Mesenchymal stem cell (in vitro differentiated cells and primary cell): ENCODE measurements around the gene TJP3.

Source experiments
- DNase-seq: peaks from one replicate; pipeline ENCODE4 v3.0.0-alpha.2; 2013
- H2AFZ ChIP-seq: one replicate; pipeline ENCODE4 v1.6.1; 2013; ENCODE audit warnings: low read depth, mild to moderate bottlenecking, control low read depth, inconsistent platforms, low read length, moderate library complexity
- H2AK5ac ChIP-seq: 2 replicates; pipeline ENCODE4 v1.6.1; 2013; ENCODE audit warnings: low read length, moderate library complexity, mild to moderate bottlenecking, inconsistent platforms; ENCODE audit not compliant: severe bottlenecking
- H2BK120ac ChIP-seq: one replicate; pipeline ENCODE4 v1.6.1; 2013; ENCODE audit warnings: low read depth, mild to moderate bottlenecking, inconsistent platforms, low read length, moderate library complexity
- H2BK12ac ChIP-seq, 2 experiments: one replicate each; pipeline ENCODE4 v1.6.1; 2013; ENCODE audit warnings: inconsistent platforms in 2 of 2, low read length in 2 of 2, mild to moderate bottlenecking in 2 of 2, moderate library complexity in 2 of 2, control low read depth in 1 of 2
- H2BK15ac ChIP-seq: one replicate; pipeline ENCODE4 v1.6.1; 2013; ENCODE audit warnings: mild to moderate bottlenecking, low read depth, inconsistent platforms; ENCODE audit not compliant: poor library complexity, severe bottlenecking
- H2BK5ac ChIP-seq: 2 replicates; pipeline ENCODE4 v1.6.1; 2013; ENCODE audit warnings: low read depth, mild to moderate bottlenecking, low read length, control low read depth, inconsistent platforms; ENCODE audit not compliant: poor library complexity, severe bottlenecking
- H3K14ac ChIP-seq, 2 experiments: one replicate each; pipeline ENCODE4 v1.6.1; 2013; ENCODE audit warnings: inconsistent platforms in 2 of 2, low read length in 2 of 2, control low read depth in 1 of 2, mild to moderate bottlenecking in 1 of 2, moderate library complexity in 1 of 2
- H3K18ac ChIP-seq, 2 experiments: one replicate each; pipeline ENCODE4 v1.6.1; 2013; ENCODE audit warnings: inconsistent platforms in 2 of 2, low read length in 2 of 2, control low read depth in 1 of 2, low read depth in 1 of 2, mild to moderate bottlenecking in 1 of 2
- H3K23ac ChIP-seq, 2 experiments: one replicate each; pipeline ENCODE4 v1.6.1; 2013; ENCODE audit warnings: inconsistent platforms in 2 of 2, low read length in 2 of 2, mild to moderate bottlenecking in 2 of 2, moderate library complexity in 2 of 2, control low read depth in 1 of 2
- H3K27ac ChIP-seq: 2 replicates; pipeline ENCODE4 v1.5.1; 2013; ENCODE audit warnings: mild to moderate bottlenecking, moderate library complexity, low read length, control low read depth, inconsistent platforms; ENCODE audit not compliant: poor library complexity, severe bottlenecking
- H3K27me3 ChIP-seq, 2 experiments: 2 replicates each; pipeline versions ENCODE4 v1.6.1 to v1.7.0; 2013; ENCODE audit warnings: low read length in 2 of 2, mild to moderate bottlenecking in 2 of 2, moderate library complexity in 2 of 2, control low read depth in 1 of 2, inconsistent platforms in 1 of 2; ENCODE audit not compliant: control insufficient read depth in 1 of 2, insufficient read depth in 1 of 2
- H3K36me3 ChIP-seq, 2 experiments: 2 replicates each; pipeline versions ENCODE4 v1.6.1 to v1.7.0; 2013; ENCODE audit warnings: low read length in 2 of 2, control low read depth in 1 of 2, inconsistent platforms in 1 of 2, low read depth in 1 of 2, mild to moderate bottlenecking in 1 of 2; ENCODE audit not compliant: insufficient read depth in 2 of 2, control insufficient read depth in 1 of 2
- H3K4ac ChIP-seq, 2 experiments: one replicate each; pipeline ENCODE4 v1.6.1; 2013; ENCODE audit warnings: inconsistent platforms in 2 of 2, low read length in 2 of 2, mild to moderate bottlenecking in 2 of 2, moderate library complexity in 2 of 2, control low read depth in 1 of 2, low read depth in 1 of 2
- H3K4me1 ChIP-seq: 2 replicates; pipeline ENCODE4 v1.6.1; 2013; ENCODE audit warnings: low read depth, low read length, control low read depth; ENCODE audit not compliant: control insufficient read depth, insufficient read depth
- H3K4me2 ChIP-seq: 2 replicates; pipeline ENCODE4 v1.6.1; 2013; ENCODE audit warnings: low read length, mild to moderate bottlenecking, inconsistent platforms; ENCODE audit not compliant: poor library complexity, severe bottlenecking
- H3K4me3 ChIP-seq, 2 experiments: 2 replicates each; pipeline versions ENCODE4 v1.5.1 to v1.7.0; 2013; ENCODE audit warnings: low read length in 2 of 2, mild to moderate bottlenecking in 2 of 2, control low read depth in 1 of 2, low read depth in 1 of 2; ENCODE audit not compliant: insufficient read depth in 1 of 2
- H3K79me1 ChIP-seq: replicated peaks from 2 replicates; pipeline ENCODE4 v1.6.1; 2013; ENCODE audit warnings: mild to moderate bottlenecking, control low read depth, low read length, inconsistent platforms; ENCODE audit not compliant: poor library complexity, severe bottlenecking
- H3K9ac ChIP-seq: 2 replicates; pipeline ENCODE4 v1.7.0; 2013; ENCODE audit warnings: mild to moderate bottlenecking, low read length, moderate library complexity
- H3K9me3 ChIP-seq: 2 replicates; pipeline ENCODE4 v1.7.0; 2013; ENCODE audit warnings: mild to moderate bottlenecking, low read length; ENCODE audit not compliant: control insufficient read depth
- H4K8ac ChIP-seq: one replicate; pipeline ENCODE4 v1.6.1; 2013; ENCODE audit warnings: inconsistent platforms, mild to moderate bottlenecking, low read length, moderate library complexity
- H4K91ac ChIP-seq: one replicate; pipeline ENCODE4 v1.6.1; 2013; ENCODE audit warnings: mild to moderate bottlenecking, low read length, inconsistent platforms
- WGBS: methylation state at CpG from one replicate; pipeline ENCODE4 v1.1.7; 2013; ENCODE audit warnings: mixed read lengths; 5-methylcytosine and 5-hydroxymethylcytosine counted together

Gene TJP3

GRCh38 chr19:3736106-3736724, 28.0 kb downstream of the TJP3 start:
- Histone ChIP-seq H2BK12ac (no peak overlapping the region), H2BK5ac (no peak overlapping the region), H4K8ac (no peak overlapping the region), H3K79me1 (no peaks in the 10 kb centered on the region), H3K23ac (peak overlapping the region in 1 of 2 experiments; percentile 15), H2AK5ac (no peak overlapping the region), H2AFZ (no peak overlapping the region), H3K4me2 (no peak overlapping the region), H2BK120ac (no peak overlapping the region), H2BK15ac (no peak overlapping the region), H3K4ac (no peak overlapping the region), H3K27ac (no peak overlapping the region), H3K4me3 (no peak overlapping the region), H4K91ac (no peak overlapping the region), H3K27me3 (peaks cover 18 to 51% of the 10 kb centered on the region in 2 experiments), H3K18ac (no peak overlapping the region), H3K9ac (no peak overlapping the region), H3K14ac (no peak overlapping the region), H3K4me1 (no peaks in the 10 kb centered on the region), H3K9me3 (no peaks in the 10 kb centered on the region), H3K36me3 (peaks cover 0 to 2% of the 10 kb centered on the region in 2 experiments)
- 88% methylated on average over 19 of the region's 21 CpGs for WGBS
- DNase-seq = no peak

- Histone ChIP-seq H2BK15ac (no peak overlapping the region), H3K18ac (no peak overlapping the region), H3K4me3 (no peak overlapping the region), H3K9ac (no peak overlapping the region), H2BK120ac (no peak overlapping the region), H3K4ac (no peak overlapping the region), H4K8ac (no peak overlapping the region), H3K27ac (no peak overlapping the region), H3K9me3 (no peaks in the 10 kb centered on the region), H4K91ac (no peak overlapping the region), H3K4me2 (no peak overlapping the region), H2BK12ac (no peak overlapping the region), H3K23ac (no peak overlapping the region), H2BK5ac (no peak overlapping the region), H3K4me1 (no peaks in the 10 kb centered on the region), H2AFZ (no peak overlapping the region), H3K79me1 (no peaks in the 10 kb centered on the region), H3K27me3 (peaks cover 18 to 51% of the 10 kb centered on the region in 2 experiments), H3K14ac (no peak overlapping the region), H2AK5ac (no peak overlapping the region), H3K36me3 (peaks cover 0 to 2% of the 10 kb centered on the region in 2 experiments)
- WGBS = 87% methylated on average over 10 of the region's 10 CpGs
- DNase-seq = no peak
Measured at GRCh38 chr19:3737487-3738205, 29.5 kb downstream of the TJP3 start.

GRCh38 chr19:3738477-3739220, 30.5 kb downstream of the TJP3 start:
- DNase-seq = no peak
- peak overlapping the region in 1 of 2 experiments; percentile 75 for H3K14ac ChIP-seq
- no peak overlapping the region for H3K4me3 ChIP-seq
- peaks cover 0 to 2% of the 10 kb centered on the region in 2 experiments for H3K36me3 ChIP-seq
- H3K27me3 ChIP-seq = peaks cover 14 to 45% of the 10 kb centered on the region in 2 experiments
- H2AFZ ChIP-seq = no peak overlapping the region
- no peak overlapping the region for H2BK120ac ChIP-seq
- H4K91ac ChIP-seq = no peak overlapping the region
- no peak overlapping the region for H4K8ac ChIP-seq
- no peak overlapping the region for H3K27ac ChIP-seq
- no peaks in the 10 kb centered on the region for H3K79me1 ChIP-seq
- H2BK5ac ChIP-seq = no peak overlapping the region
- H3K4me1 ChIP-seq = no peaks in the 10 kb centered on the region
- H3K4ac ChIP-seq = no peak overlapping the region
- no peak overlapping the region for H3K4me2 ChIP-seq
- no peak overlapping the region for H2BK15ac ChIP-seq
- H3K9me3 ChIP-seq = no peaks in the 10 kb centered on the region
- H3K23ac ChIP-seq = peak overlapping the region in 1 of 2 experiments; percentile 59
- H3K18ac ChIP-seq = no peak overlapping the region
- no peak overlapping the region for H2BK12ac ChIP-seq
- H2AK5ac ChIP-seq = no peak overlapping the region
- H3K9ac ChIP-seq = no peak overlapping the region
- WGBS = 92% methylated on average over 28 of the region's 32 CpGs

- Histone ChIP-seq H3K4ac (no peak overlapping the region), H3K18ac (no peak overlapping the region), H2BK120ac (no peak overlapping the region), H3K79me1 (no peaks in the 10 kb centered on the region), H3K9me3 (no peaks in the 10 kb centered on the region), H2BK12ac (no peak overlapping the region), H3K9ac (no peak overlapping the region), H2BK5ac (no peak overlapping the region), H3K4me2 (no peak overlapping the region), H4K91ac (no peak overlapping the region), H2BK15ac (no peak overlapping the region), H3K14ac (no peak overlapping the region), H4K8ac (no peak overlapping the region), H3K36me3 (no peaks in the 10 kb centered on the region), H3K27ac (no peak overlapping the region), H2AFZ (no peak overlapping the region), H3K4me3 (no peak overlapping the region), H3K27me3 (peaks cover 6 to 33% of the 10 kb centered on the region in 2 experiments), H3K4me1 (no peaks in the 10 kb centered on the region), H2AK5ac (no peak overlapping the region), H3K23ac (no peak overlapping the region)
- WGBS = 96% methylated on average over 24 of the region's 24 CpGs
- DNase-seq = no peak
Measured at GRCh38 chr19:3740431-3740830, 32.2 kb downstream of the TJP3 start.
